Measurements from ENCODE around the gene E2F6. TPM values are rescaled to one million over a fixed set of nuclear protein-coding genes. Genes with fewer than 3 reads are reported as not detected.

E2F6 gene
- total and polyA plus RNA-seq, 9 of the 15 experiments (the other 6 are each of a cell fraction or from before 2014, with no cell fraction given) = 13.6 to 33.9 (median 26.1) TPM

GRCh38 chr2:11411768-11412448 is 54.1 kb downstream of the E2F6 start (continued):
- TF ChIP-seq DEAF1 (CRISPR knock-in tag; IDR thresholded peaks at IDR 0.05) (peak; percentile 79), CHCHD3 (CRISPR knock-in tag; IDR thresholded peaks at IDR 0.05) (no peak), CC2D1A (IDR thresholded peaks at IDR 0.05) (peak; percentile 83), IFI16 (CRISPR knock-in tag; IDR thresholded peaks at IDR 0.05) (no peak), FOXP4 (CRISPR knock-in tag; IDR thresholded peaks at IDR 0.05; ENCODE audit: borderline replicate concordance) (no peak), RB1 (IDR thresholded peaks at IDR 0.05; ENCODE audit: low read depth) (no peak; the same call in 1 of the 2 replicates), ZNF785 (CRISPR knock-in tag; IDR thresholded peaks at IDR 0.05) (no peak), SREBF2 (CRISPR knock-in tag; IDR thresholded peaks at IDR 0.05) (no peak), BACH1 (tag; IDR thresholded peaks at IDR 0.05) (no peak), NFATC3 (IDR thresholded peaks at IDR 0.05) (no peak), ATF7 (IDR thresholded peaks at IDR 0.05) (no peak), RBM22 (IDR thresholded peaks at IDR 0.05; ENCODE audit: low read depth, low read length, poor library complexity, severe bottlenecking) (no peak), ZNF121 (CRISPR knock-in tag; conservative IDR thresholded peaks at IDR 0.05) (no peak), RNF2 (IDR thresholded peaks at IDR 0.05) (no peak), MEIS2 (IDR thresholded peaks at IDR 0.05; ENCODE audit: partially characterized antibody) (no peak), IRF2 (CRISPR knock-in tag; IDR thresholded peaks at IDR 0.05) (no peak), MTF1 (CRISPR knock-in tag; IDR thresholded peaks at IDR 0.05; ENCODE audit: borderline replicate concordance) (no peak), CBX2 (IDR thresholded peaks at IDR 0.05; ENCODE audit: insufficient read depth, low read length, poor library complexity, severe bottlenecking) (no peak), HLTF (IDR thresholded peaks at IDR 0.05) (no peak), CHD4 (IDR thresholded peaks at IDR 0.05; ENCODE audit: insufficient read depth, insufficient replicate concordance, low read depth, low read length, poor library complexity, severe bottlenecking) (no peak), GATAD2A (IDR thresholded peaks at IDR 0.05) (no peak), PRPF4 (IDR thresholded peaks at IDR 0.05; ENCODE audit: insufficient read depth, low read depth, low read length, poor library complexity, severe bottlenecking) (no peak), ZNF445 (CRISPR knock-in tag; IDR thresholded peaks at IDR 0.05; ENCODE audit: low read depth) (no peak), ZKSCAN8 (CRISPR knock-in tag; IDR thresholded peaks at IDR 0.05) (no peak), THRA (IDR thresholded peaks at IDR 0.05) (no peak), ZNF589 (CRISPR knock-in tag; IDR thresholded peaks at IDR 0.05; ENCODE audit: low read depth) (no peak), KLF10 (CRISPR knock-in tag; IDR thresholded peaks at IDR 0.05) (no peak)

Measured in K562 (cell line).